ENCODE measurements around the gene IDUA.
"Not testable (repeated sequence)": the region's sequence is repeated elsewhere in the genome, so short reads cannot be mapped to it uniquely, and the experiment has no call there.

Gene IDUA

DNA sequence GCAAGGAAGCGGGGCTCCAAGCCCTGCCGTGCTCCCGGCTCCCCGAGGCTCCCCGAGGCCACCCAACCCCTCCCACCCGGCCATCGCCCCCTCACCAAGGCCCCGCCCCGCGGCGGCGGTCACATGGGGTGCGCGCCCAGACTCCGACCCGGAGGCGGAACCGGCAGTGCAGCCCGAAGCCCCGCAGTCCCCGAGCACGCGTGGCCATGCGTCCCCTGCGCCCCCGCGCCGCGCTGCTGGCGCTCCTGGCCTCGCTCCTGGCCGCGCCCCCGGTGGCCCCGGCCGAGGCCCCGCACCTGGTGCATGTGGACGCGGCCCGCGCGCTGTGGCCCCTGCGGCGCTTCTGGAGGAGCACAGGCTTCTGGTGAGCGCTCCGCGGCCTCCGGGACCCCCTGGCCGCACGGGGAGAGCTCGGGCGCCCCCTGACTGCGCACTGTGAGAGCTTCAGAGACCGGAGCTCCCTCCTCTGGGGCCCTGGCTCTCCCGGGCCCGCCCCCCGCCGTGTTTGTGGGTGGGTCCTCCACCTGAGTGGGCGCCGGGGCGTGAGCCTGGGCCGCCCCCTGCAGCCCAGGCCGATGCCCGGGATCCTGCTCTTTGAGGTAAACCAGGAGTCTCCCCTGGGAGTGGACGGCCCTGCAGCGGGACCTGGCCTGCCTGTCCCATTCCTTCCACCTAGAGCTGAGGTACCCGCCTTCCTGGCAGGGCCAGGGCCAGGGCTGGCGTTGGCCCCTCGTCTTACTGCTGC is at the start of gene IDUA:
Gene IDUA (plus strand): TSS at position 166 of the 745 bp plus-strand sequence. CDS start 41 bp downstream, at position 207.
- peak; percentile 87 for DNase-seq

DNA sequence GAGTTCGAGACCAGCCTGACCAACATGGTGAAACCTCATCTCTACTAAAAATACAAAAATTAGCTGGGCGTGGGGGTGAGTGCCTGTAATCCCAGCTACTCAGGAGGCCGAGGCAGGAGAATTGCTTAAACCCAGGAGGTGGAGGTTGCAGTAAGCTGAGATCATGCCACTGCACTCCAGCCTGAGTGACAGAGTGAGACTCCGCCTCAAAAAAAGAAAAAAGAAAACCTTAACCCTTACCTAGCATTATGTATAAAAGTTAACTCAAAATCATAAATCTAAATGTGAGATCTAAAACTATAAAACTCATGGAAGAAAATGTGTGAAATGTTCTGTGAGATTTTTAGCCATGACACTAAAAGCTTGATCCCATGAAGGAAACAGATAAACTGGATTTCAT is 47.3 kb upstream of the IDUA start:
- DNase-seq = not testable (repeated sequence)

DNA sequence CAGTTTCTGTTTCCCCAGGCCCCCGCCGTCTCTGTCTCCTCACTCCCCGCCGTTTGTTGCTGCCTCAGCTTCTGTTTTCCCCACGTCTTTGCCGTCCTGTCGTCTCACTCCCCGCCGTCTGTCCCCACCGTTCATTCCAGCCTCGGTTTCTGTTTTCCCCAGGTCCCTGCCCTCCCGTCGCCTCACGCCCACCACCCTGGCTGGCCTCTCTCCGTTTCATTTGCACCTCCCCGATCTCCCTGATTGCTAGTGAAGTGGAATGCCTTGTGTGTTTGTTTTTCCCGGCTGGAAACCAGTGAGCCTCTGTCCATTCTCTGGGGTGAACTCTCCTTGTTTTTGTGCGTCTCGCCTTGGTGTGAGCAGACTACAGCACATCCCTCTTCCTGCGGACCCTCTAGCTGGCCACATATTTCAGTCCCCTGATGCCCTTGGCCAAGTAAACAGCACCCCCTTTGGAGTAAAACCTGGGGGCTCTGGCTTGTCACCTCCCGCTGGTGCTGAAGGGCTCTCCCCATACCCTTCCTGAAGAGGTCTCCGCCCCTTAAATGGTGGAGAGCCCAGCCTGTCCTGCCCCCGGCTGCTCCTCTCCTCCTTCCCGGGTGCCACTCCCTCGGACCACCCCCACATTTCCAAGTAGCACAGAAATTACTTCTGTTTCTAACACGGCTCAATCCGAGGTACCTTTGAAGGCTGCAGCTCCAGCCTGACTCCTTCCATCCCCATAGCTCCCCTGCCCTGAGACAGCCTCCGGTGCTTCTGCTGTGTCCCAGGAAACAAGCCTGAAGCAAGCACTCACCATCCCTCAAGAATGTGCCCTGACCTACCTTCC is 41.4 kb upstream of the IDUA start:
- DNase-seq = no peak

DNA sequence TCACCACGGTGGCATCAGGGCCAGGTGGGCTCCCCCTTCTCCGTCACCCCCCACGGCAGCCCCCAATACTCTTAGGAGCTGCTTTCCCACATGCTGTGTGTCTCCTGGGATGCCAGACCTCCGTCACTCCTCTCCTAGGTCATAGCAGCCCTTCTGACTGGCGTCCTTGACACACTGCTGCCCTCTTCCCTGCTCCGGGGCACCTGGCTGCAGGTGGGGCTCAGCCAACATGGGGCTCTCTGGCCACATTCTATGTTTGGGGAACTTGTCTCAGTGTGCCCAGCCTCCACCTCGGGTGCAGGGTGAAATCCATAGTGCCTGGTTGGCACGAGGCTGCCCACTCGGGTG is 40.8 kb upstream of the IDUA start:
- DNase-seq = no peak

DNA sequence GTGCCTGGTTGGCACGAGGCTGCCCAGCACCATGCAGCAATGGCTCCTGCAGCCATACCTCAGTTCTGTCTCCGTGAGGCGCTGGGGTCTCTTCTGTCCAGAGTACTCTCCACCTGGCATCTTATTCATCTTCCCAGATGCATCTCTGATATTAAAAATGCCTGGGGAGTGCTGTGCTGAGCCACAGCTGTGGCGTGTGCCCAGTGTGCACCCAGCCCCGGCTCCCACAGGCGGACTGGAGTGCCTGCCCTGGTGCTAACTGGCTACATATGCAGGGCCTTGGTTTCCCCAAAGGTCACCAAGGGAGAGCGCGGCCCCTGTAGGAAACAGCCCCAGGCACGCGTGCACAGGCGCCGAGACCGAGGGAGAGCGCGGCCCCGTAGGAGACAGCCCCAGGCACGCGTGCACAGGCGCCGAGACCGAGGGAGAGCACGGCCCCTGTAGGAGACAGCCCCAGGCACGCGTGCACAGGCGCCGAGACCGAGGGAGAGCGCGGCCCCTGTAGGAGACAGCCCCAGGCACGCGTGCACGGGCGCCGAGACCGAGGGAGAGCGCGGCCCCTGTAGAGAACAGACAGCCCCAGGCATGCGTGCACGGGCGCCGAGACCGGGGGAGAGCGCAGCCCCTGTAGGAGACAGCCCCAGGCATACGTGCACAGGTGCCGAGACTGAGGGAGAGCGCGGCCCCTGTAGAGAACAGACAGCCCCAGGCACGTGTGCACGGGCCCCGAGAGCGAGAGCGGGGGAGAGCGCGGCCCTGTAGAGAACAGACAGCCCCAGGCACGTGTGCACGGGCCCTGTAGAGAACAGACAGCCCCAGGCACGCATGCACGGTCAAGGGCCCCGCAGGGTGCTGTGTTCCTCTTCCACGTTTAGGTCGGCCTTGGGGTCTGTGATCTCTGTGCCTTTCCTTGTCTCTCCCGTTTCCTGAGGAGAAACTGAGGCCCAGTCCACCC is 40.0 kb upstream of the IDUA start:
- DNase-seq = no peak

DNA sequence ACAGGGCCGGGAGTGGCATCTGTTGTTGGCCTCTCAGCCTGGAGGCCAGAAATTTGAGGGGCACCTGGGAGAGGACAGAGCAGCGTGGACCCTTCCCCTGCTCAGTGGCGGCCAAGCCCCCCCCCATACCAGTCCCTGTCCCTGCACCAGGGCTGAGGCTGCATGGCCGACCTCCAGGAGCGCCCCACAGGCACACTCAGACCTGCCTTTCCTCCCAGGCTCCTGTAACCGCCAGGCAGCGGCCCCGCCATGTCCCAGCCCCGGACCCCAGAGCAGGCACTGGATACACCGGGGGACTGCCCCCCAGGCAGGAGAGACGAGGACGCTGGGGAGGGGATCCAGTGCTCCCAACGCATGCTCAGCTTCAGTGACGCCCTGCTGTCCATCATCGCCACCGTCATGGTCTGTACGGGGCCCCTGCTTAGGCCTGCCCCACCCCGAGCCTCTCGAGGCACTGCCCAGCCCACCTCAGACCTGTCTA is 39.3 kb upstream of the IDUA start:
- no peak for DNase-seq

DNA sequence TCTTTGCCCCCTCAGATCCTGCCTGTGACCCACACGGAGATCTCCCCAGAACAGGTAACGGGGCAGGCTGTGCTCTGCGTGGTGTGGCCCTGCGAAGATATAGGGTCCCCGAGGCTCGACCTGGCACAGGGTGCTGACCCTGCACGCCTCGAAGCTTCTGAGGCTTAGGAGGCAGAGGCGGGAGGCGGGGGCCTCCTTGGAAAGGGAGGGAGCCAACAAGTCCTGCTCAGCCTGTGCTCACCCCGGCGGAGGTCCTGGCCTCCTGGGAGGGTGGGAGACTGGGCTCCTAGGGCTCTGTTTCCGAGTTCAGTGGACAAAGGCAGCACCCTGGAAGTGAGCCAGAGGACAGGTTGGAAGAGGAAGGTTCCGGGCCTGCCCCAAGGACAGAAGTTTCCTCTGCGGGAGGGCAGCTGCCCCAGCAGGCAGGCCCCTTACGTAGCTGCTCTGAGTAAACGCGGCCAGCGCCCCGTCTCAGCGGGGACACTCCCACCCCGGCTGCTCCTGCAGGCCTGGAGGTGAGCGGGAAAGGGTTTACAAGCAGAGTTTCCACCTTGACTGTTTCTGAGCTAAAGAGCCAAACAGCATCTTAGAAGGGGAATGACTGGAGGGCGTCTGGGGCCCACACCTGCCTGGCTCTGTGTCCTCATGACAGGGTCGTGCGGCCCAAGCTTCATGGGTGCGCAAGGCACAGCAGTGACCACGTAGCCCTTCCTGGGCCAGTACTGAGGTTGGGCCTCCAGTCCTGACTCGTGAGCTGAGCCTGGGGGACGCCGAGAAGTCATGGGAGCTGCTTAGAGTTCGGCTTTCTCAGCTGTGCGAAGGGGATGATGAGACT is 38.5 kb upstream of the IDUA start:
- DNase-seq = no peak

DNA sequence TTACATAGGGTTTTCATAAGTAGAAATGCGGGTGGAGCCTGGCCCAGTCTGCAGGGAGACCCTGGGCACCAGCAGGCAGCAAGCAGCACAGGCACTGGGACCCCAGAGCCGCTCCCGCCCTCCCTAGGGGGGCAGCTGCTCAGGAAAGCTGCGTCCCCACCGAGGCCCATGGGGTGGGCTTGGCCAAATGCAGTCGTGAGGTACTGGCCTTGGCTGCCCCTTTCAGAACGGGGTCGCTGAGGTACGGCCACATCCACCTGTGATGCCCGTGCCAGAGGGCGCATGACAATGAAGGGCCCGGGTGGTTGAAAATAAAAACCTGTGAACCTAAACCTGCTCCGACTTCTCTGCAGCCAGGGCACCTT is 37.9 kb upstream of the IDUA start:
- DNase-seq = no peak

DNA sequence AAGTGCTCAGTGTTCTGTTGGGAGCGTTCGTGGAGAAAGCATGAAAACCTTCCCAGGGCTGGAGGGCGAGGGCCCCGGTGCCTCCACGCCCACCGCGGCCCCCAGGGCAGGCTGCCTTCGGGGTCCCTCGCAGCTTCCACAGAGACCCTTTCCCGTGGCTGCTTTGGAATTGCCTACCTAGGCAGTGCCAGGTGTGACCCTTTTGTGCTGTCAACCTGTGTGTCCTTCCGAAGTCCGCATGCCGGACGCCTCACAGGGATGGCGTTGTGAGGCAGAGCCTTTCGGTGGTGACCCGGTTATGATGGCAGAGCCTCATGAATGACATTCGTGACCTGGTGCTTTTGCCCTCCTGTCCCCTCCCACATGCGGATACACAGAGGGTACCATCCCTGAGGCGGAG is 37.2 kb upstream of the IDUA start:
- no peak for DNase-seq

DNA sequence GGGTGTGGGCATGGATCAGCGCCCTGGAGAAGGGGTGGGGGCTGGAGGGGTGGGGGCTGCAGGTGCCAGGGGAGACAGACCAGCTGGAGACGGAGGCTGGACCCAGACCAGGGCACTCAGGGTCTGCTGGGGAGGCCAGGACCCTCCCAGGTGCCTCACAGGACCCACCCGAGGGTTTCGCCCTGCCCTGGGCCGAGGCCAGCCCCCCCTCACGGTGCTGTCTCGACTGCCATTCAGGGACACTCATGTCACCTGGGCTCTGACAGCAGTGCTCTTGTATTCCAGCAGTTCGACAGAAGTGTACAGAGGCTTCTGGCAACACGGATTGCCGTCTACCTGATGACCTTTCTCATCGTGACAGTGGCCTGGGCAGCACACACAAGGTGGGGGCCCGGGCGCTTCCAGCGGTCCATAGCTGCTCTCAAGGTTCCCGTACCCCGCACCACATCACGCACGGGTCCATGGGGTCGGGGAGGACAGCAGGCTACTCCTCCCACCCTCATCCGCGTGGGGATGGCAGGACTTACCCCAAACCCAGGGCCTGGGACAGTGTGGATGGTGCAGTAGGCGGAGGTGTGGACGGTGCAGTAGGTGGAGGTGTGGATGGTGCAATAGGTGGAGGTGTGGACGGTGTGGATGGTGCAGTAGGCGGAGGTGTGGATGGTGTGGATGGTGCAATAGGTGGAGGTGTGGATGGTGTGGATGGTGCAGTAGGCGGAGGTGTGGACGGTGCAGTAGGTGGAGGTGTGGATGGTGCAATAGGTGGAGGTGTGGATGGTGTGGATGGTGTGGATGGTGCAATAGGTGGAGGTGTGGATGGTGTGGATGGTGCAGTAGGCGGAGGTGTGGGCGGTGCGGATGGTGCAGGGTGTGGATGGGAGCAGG is 36.5 kb upstream of the IDUA start:
- DNase-seq = no peak

DNA sequence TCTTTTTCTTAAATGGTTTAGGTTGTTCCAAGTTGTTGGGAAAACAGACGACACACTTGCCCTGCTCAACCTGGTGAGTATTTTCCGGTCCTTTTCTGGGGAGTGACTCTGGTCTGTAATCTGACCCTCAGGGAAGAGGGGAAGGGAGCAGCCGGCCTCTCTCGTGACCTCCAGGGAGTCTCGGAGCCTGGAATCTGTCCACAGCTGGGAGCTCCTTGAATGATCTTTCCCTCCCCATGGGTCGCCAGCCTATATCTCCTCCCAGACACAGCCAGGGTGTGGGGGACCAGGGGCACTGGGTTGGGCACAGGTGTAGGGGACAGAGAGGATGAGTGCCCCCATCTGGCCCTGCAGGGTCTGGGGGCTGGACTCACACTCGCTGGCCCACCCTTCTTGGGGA is 35.7 kb upstream of the IDUA start:
- no peak for DNase-seq

DNA sequence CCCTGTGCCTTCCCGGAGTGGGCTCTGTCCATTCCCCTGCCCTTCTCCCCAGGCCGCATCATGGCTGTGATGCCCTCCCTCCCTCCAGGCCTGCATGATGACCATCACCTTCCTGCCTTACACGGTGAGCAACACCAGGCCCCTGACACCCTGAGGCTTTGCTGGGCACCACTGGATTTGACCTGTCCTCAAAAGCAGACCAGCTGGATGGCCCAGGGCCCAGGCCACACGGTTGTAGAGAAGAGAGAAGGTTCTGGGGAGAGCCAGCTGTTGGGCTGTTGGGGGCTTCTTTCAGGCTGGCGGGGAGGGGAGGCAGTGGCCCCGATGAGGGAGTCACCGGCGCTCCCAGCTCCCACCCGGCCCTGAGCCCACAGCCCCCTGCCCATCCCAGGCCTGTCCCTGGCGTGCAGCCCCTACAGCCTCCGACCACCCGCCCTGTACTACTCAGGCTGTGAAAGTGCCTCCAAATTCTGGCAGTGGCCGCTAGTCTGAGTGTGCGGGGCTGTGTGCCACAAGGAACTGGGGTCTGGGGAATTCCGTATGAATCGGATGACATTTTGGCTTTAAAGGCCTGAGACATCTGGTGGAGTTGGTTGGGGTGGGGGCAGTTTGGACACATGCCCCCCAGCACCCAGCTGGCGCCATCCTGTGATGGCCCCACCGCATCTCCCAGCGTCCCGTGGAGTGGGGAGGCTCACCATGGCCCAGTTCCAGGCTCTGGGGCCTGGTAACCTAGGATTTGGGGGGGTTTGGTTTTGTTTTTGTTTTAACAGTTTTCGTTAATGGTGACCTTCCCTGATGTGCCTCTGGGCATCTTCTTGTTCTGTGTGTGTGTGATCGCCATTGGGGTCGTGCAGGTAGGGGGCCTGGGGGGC is 35.0 kb upstream of the IDUA start:
- DNase-seq = no peak

DNA sequence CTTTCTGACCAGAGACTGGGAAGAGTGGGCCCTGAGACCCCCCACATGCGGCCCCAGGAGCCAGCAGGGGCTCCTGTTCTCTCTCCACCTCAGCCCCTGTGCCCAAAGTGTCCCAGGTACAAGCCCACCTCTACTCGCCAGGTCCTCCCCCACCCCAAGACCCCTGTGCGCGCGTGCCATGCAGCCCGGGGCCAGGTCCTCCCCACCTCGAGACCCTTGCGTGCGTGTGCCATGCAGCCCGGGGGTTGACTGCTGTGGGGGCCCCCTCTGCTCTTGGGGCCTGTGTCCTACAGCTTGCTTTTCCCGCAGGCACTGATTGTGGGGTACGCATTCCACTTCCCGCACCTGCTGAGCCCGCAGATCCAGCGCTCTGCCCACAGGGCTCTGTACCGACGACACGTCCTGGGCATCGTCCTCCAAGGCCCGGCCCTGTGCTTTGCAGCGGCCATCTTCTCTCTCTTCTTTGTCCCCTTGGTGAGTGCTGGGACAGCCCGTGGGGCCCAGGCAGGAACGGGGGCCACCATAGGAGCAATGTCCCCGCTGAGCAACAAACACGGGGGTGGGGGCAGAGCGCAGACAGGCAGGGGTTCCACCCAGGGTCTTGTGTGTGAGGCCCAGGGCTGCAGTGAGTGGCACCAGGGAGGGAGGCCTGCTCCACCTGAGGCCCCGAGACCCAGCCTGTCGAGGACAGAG is 33.8 kb upstream of the IDUA start:
- DNase-seq = no peak

DNA sequence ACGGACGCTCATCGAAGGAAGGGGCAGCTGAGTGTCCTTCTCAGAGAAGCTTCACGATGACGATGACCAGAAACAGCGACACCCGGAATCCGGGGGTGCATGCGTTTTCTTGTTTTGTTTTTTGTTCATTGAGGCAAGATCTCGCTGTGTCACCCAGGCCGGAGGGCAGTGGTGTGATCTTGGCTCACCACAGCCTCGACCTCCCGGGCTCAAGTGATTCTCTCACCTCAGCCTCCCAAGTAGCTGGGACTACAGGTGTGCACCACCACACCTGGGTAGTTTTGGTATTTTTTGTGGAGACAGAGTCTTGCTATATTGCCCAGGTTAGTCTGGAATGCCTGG is 33.3 kb upstream of the IDUA start:
- no peak for DNase-seq

DNA sequence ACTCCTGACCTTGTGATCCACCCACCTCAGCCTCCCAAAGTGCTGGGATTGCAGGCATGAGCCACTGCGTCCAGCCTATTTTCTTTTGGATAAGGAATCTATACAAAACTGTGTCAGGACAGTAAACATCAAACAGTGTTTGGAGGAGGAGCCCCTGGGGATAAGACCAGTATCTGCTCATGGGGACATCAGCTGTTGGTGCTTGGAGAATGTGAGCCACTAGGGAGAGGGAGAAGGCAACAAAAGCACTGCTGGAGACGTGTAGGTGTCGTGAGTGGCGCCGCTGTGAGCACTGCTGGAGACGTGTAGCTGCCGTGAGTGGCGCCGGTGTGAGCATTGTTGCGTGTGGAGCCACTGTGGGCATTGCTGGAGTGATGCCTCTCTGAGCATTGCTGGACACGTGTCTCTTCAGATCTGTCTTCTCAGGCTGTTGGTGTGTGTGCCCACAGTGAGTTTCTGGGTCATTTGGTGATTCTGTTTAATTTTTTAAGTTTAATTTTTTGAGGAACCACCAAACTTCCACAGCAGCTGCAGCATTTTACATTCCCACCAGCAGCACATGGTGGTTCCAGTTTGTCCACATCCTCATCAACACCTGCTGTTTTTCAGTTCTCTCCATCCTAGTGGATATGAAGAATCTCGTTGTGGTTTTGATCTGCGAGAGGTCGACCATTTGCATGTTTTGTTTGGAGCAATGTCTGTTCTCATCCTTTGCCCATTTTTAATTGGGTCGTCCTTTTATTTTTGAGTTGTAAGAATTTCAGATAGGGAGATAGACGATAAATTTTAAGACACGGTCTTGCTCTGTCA is 32.4 kb upstream of the IDUA start:
- DNase-seq = no peak

DNA sequence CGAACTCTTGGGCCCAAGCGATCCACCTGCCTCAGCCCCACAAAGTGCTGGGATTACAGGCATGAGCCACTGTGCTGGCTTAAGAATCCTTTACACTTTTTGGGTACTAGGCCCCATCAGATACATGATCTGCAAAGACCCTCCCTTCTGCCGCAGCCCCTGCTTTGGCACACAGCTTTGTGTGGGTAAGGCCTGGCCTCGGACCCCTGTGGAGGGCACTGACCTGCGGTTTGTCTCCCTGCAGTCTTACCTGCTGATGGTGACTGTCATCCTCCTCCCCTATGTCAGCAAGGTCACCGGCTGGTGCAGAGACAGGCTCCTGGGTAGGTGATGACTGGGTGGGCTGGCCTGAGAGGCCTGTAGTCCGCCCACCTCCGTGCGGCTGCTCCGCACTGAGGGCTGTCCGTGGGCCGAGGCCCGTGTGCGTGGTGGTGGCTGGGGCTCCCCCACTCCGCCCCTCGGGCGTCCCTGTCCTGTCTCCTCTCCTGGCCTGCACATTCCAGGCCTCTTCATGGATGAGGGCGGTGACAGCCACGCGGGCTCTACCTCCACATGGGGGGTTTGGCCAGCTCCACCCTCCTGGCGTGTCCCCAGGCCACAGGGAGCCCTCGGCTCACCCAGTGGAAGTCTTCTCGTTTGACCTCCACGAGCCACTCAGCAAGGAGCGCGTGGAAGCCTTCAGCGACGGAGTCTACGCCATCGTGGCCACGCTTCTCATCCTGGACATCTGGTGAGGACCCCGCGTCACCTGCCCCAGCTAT is 31.5 kb upstream of the IDUA start:
- DNase-seq = no peak

DNA sequence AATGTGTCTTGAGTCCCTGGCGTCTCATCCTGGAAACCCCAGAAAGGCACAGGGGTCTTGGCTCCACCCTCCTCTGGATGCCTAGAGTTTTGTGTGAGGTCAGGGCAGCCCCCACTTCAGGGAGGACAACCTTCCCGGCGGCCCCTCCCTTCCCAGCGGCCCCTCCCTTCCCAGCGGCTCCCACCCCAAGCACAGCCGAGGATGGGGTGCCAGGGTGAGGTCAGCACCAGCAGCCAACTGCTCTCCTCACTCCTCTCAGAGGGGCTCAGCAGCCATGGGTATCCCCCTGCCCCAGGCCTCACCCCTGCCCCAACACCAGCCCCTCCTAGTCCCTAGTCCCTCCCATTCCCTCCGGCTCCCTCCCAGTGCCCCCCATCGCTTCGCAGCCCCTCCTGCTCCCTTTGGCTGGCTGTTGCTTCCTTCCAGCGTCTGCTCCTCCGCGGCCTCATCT is 30.9 kb upstream of the IDUA start:
- no peak for DNase-seq

All from CD4-positive, alpha-beta T cell treated with Interleukin-17A for 1 hour (primary cell).